Retinal pigment epithelial cell (primary cell): ENCODE measurements around the gene IL19.

Source experiments
- DNase-seq: peaks from one replicate; pipeline ENCODE4 v3.0.0-alpha.2; 2010; ENCODE audit warnings: low read depth
- H3K4me3 ChIP-seq: 2 replicates; pipeline ENCODE4 v1.5.1; 2011; ENCODE audit warnings: mild to moderate bottlenecking, low read length, control low read depth, moderate library complexity
- CTCF ChIP-seq: conservative IDR thresholded peaks from 2 replicates; pipeline ENCODE4 v1.5.1; 2011; ENCODE audit warnings: low read depth, low read length, control low read depth, inconsistent platforms

Gene IL19

GRCh38 chr1:206788487-206789050 is 18.0 kb downstream of the IL19 start:
- TF ChIP-seq CTCF, result no peak
- H3K4me3 ChIP-seq, result no peak overlapping the region
- DNase-seq, result no peak

GRCh38 chr1:206790502-206791250 is 20.1 kb downstream of the IL19 start:
- H3K4me3 ChIP-seq, result no peak overlapping the region
- DNase-seq, result no peak
- no peak for TF ChIP-seq CTCF

GRCh38 chr1:206792939-206793607 is 22.5 kb downstream of the IL19 start:
- DNase-seq, result no peak
- no peak for TF ChIP-seq CTCF
- no peak overlapping the region for H3K4me3 ChIP-seq

DNA sequence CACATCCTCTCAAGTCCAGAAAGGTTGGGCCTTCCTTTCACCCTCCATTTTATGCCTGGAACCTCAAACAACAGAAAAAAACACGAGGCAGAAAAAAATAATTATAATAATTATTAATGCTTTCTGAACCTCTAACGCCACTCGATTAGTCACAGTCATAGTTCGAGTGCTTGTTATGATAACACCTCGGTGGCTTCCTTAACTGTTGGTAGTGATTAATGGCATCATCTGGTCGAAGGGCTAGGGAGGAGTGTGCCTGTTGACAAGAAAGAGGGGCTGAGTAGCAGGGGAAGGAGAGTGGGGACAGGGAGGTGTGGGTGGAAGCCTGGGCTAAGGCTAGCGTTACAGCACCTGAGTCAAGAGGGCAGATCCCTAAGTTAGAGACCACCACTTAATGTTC is 23.0 kb downstream of the IL19 start:
- H3K4me3 ChIP-seq, result no peak overlapping the region
- TF ChIP-seq CTCF, result no peak

GRCh38 chr1:206794294-206794908 is 23.8 kb downstream of the IL19 start:
- no peak for DNase-seq
- H3K4me3 ChIP-seq, result no peak overlapping the region
- no peak for TF ChIP-seq CTCF

More for the DNA sequence above, 23.0 kb downstream of the IL19 start:
- no peak for DNase-seq

DNA sequence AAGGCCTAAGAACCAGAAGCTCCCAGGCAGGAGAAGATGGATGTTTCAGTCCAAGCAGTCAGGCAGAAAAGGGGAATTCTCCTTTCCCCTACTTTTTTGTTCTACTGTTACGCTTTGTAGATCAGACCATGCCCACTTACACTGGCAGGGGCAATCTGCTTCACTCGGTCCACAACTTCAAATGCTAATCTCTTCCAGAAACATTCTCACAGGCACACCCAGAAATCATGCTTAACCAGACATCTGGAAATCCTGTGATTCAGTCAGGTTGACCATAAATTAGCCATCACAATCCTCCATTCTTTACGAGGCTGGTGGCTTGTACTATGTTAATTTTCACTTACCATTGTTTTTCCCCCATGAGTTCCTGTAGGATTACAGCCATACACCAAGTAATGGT is 25.5 kb downstream of the IL19 start:
- DNase-seq, result no peak
- no peak overlapping the region for H3K4me3 ChIP-seq
- TF ChIP-seq CTCF, result no peak

- TF ChIP-seq CTCF, result no peak
- no peak overlapping the region for H3K4me3 ChIP-seq
- no peak for DNase-seq
Measured at GRCh38 chr1:206796981-206797402, 26.4 kb downstream of the IL19 start.
